Stimulated activated naive CD8-positive, alpha-beta T cell treated with anti-CD3 and anti-CD28 coated beads, Interleukin-15, amount 100 ng/mL, for 72 hours (primary cell): ENCODE measurements around the gene NUP42.
A peak's percentile ranks its signal among the peaks of the same experiment; 100 is the strongest.
"Not testable (repeated sequence)": the region's sequence is repeated elsewhere in the genome, so short reads cannot be mapped to it uniquely, and the experiment has no call there.

Experiments used
- ATAC-seq: fragments of 150-1000 bp; cut with Tn5 transposase; 2 replicates; pipeline ENCODE4 v1.10.0; 2021; ENCODE audit warnings: mild to moderate bottlenecking, moderate library complexity
- DNase-seq, 2 donors: peaks; one replicate each; pipeline ENCODE4 v3.0.0; 2021 to 2022
- H3K27ac Mint-ChIP-seq, 2 donors: one replicate each; pipeline ENCODE4 v1.8.0; 2022; ENCODE audit warnings: mild to moderate bottlenecking in 2 of 2, mixed read lengths in 2 of 2, moderate library complexity in 2 of 2
- H3K27me3 Mint-ChIP-seq: one replicate; pipeline ENCODE4 v1.8.0; 2022; ENCODE audit warnings: mixed read lengths
- H3K4me1 Mint-ChIP-seq: one replicate; pipeline ENCODE4 v1.8.0; 2022; ENCODE audit warnings: mild to moderate bottlenecking, mixed read lengths
- H3K4me3 Mint-ChIP-seq, 2 donors: one replicate each; pipeline ENCODE4 v1.8.0; 2022; ENCODE audit warnings: mild to moderate bottlenecking in 2 of 2, mixed read lengths in 2 of 2, moderate library complexity in 1 of 2
- H3K9me3 Mint-ChIP-seq, 2 donors: one replicate each; pipeline ENCODE4 v1.8.0; 2022; ENCODE audit warnings: mixed read lengths in 2 of 2

The NUP42 gene

GRCh38 chr7:23184709-23185359 lies 3.0 kb downstream of the NUP42 start:
- ATAC-seq, result no peak
- Mint-ChIP-seq H3K27ac (no peak overlapping the region), H3K4me3 (no peak overlapping the region), H3K27me3 (no peaks in the 10 kb centered on the region), H3K4me1 (peaks cover 29% of the 10 kb centered on the region), H3K9me3 (no peaks in the 10 kb centered on the region)
- no peak for DNase-seq

GRCh38 chr7:23185980-23186379 lies 4.1 kb downstream of the NUP42 start:
- no peak for DNase-seq
- H3K4me3 Mint-ChIP-seq, result no peak overlapping the region
- peak overlapping the region in 1 of 2 donors; percentile 12 for H3K27ac Mint-ChIP-seq
- ATAC-seq, result no peak
- H3K4me1 Mint-ChIP-seq, result peaks cover 18% of the 10 kb centered on the region
- H3K27me3 Mint-ChIP-seq, result no peaks in the 10 kb centered on the region
- H3K9me3 Mint-ChIP-seq, result no peaks in the 10 kb centered on the region

GRCh38 chr7:23191022-23191421 lies 9.2 kb downstream of the NUP42 start:
- Mint-ChIP-seq H3K27me3 (no peaks in the 10 kb centered on the region), H3K9me3 (no peaks in the 10 kb centered on the region), H3K4me1 (no peaks in the 10 kb centered on the region), H3K4me3 (no peak overlapping the region), H3K27ac (no peak overlapping the region)
- ATAC-seq (no peak), DNase-seq (no peak)

GRCh38 chr7:23193650-23194227 lies 11.9 kb downstream of the NUP42 start:
- H3K4me3 Mint-ChIP-seq, DNase-seq, H3K27me3 Mint-ChIP-seq, H3K4me1 Mint-ChIP-seq, H3K27ac Mint-ChIP-seq, H3K9me3 Mint-ChIP-seq, ATAC-seq: not testable (repeated sequence)

- Mint-ChIP-seq H3K4me3 (no peak overlapping the region), H3K27me3 (no peaks in the 10 kb centered on the region), H3K9me3 (no peaks in the 10 kb centered on the region), H3K27ac (no peak overlapping the region), H3K4me1 (no peaks in the 10 kb centered on the region)
- DNase-seq, result no peak
- no peak for ATAC-seq
These were observed 14.5 kb downstream of the NUP42 start for GRCh38 chr7:23196306-23196705.

- H3K9me3 Mint-ChIP-seq, H3K4me1 Mint-ChIP-seq, H3K27me3 Mint-ChIP-seq, H3K27ac Mint-ChIP-seq, H3K4me3 Mint-ChIP-seq, DNase-seq, ATAC-seq: not testable (repeated sequence)
These were observed 15.9 kb downstream of the NUP42 start for GRCh38 chr7:23197745-23198144.

GRCh38 chr7:23200331-23200730 lies 18.5 kb downstream of the NUP42 start:
- H3K4me1 Mint-ChIP-seq, result no peaks in the 10 kb centered on the region
- H3K27ac Mint-ChIP-seq, result peak overlapping the region in 1 of 2 donors; percentile 87
- H3K9me3 Mint-ChIP-seq, result no peaks in the 10 kb centered on the region
- ATAC-seq, result no peak
- H3K27me3 Mint-ChIP-seq, result peaks cover 2% of the 10 kb centered on the region
- DNase-seq, result no peak
- H3K4me3 Mint-ChIP-seq, result no peak overlapping the region

- no peak overlapping the region for H3K27ac Mint-ChIP-seq
- ATAC-seq (no peak), DNase-seq (no peak)
- no peaks in the 10 kb centered on the region for H3K9me3 Mint-ChIP-seq
- no peak overlapping the region for H3K4me3 Mint-ChIP-seq
- H3K27me3 Mint-ChIP-seq, result peaks cover 31% of the 10 kb centered on the region
- peaks cover 4% of the 10 kb centered on the region for H3K4me1 Mint-ChIP-seq
These were observed 22.4 kb downstream of the NUP42 start for GRCh38 chr7:23204241-23204640.

GRCh38 chr7:23205577-23205908 lies 23.7 kb downstream of the NUP42 start:
- peaks cover 4% of the 10 kb centered on the region for H3K4me1 Mint-ChIP-seq
- no peak overlapping the region for H3K27ac Mint-ChIP-seq
- H3K4me3 Mint-ChIP-seq, result peak overlapping the region; percentile 19 to 68
- no peaks in the 10 kb centered on the region for H3K9me3 Mint-ChIP-seq
- no peak for ATAC-seq
- H3K27me3 Mint-ChIP-seq, result peaks cover 31% of the 10 kb centered on the region
- no peak for DNase-seq

GRCh38 chr7:23205909-23206767 lies 24.3 kb downstream of the NUP42 start:
- no peaks in the 10 kb centered on the region for H3K9me3 Mint-ChIP-seq
- peak overlapping the region; percentile 19 to 68 for H3K4me3 Mint-ChIP-seq
- H3K4me1 Mint-ChIP-seq, result peaks cover 4% of the 10 kb centered on the region
- peaks cover 37% of the 10 kb centered on the region for H3K27me3 Mint-ChIP-seq
- ATAC-seq (no peak), DNase-seq (peak in 1 of 2 donors; percentile 42)
- peak overlapping the region in 1 of 2 donors; percentile 51 for H3K27ac Mint-ChIP-seq

GRCh38 chr7:23207021-23207420 lies 25.2 kb downstream of the NUP42 start:
- ATAC-seq, result no peak
- peaks cover 4% of the 10 kb centered on the region for H3K4me1 Mint-ChIP-seq
- DNase-seq, result no peak
- peak overlapping the region in 1 of 2 donors; percentile 68 for H3K4me3 Mint-ChIP-seq
- no peak overlapping the region for H3K27ac Mint-ChIP-seq
- peaks cover 40% of the 10 kb centered on the region for H3K27me3 Mint-ChIP-seq
- H3K9me3 Mint-ChIP-seq, result no peaks in the 10 kb centered on the region

- H3K4me3 Mint-ChIP-seq, result no peak overlapping the region
- ATAC-seq, result no peak
- H3K9me3 Mint-ChIP-seq, result no peaks in the 10 kb centered on the region
- H3K27me3 Mint-ChIP-seq, result peaks cover 40% of the 10 kb centered on the region
- no peak for DNase-seq
- H3K27ac Mint-ChIP-seq, result no peak overlapping the region
- H3K4me1 Mint-ChIP-seq, result peaks cover 4% of the 10 kb centered on the region
These were observed 26.0 kb downstream of the NUP42 start for GRCh38 chr7:23207884-23208283.

GRCh38 chr7:23208316-23208715 lies 26.5 kb downstream of the NUP42 start:
- DNase-seq, result no peak
- peaks cover 40% of the 10 kb centered on the region for H3K27me3 Mint-ChIP-seq
- H3K9me3 Mint-ChIP-seq, result no peaks in the 10 kb centered on the region
- peaks cover 4% of the 10 kb centered on the region for H3K4me1 Mint-ChIP-seq
- H3K4me3 Mint-ChIP-seq, result no peak overlapping the region
- no peak overlapping the region for H3K27ac Mint-ChIP-seq
- ATAC-seq, result no peak

- DNase-seq (no peak), ATAC-seq (no peak)
- Mint-ChIP-seq H3K27me3 (peaks cover 50% of the 10 kb centered on the region), H3K9me3 (no peaks in the 10 kb centered on the region), H3K4me1 (peaks cover 4% of the 10 kb centered on the region), H3K4me3 (no peak overlapping the region), H3K27ac (no peak overlapping the region)
These were observed 28.7 kb downstream of the NUP42 start for GRCh38 chr7:23210506-23210905.

- H3K4me3 Mint-ChIP-seq, result no peak overlapping the region
- peaks cover 4% of the 10 kb centered on the region for H3K4me1 Mint-ChIP-seq
- no peaks in the 10 kb centered on the region for H3K9me3 Mint-ChIP-seq
- ATAC-seq, result no peak
- peaks cover 43% of the 10 kb centered on the region for H3K27me3 Mint-ChIP-seq
- no peak overlapping the region for H3K27ac Mint-ChIP-seq
- DNase-seq, result no peak
These were observed 29.7 kb downstream of the NUP42 start for GRCh38 chr7:23211589-23211988.

GRCh38 chr7:23212395-23212794 lies 30.5 kb downstream of the NUP42 start:
- Mint-ChIP-seq H3K9me3 (no peaks in the 10 kb centered on the region), H3K4me3 (no peak overlapping the region), H3K27ac (no peak overlapping the region), H3K4me1 (peaks cover 4% of the 10 kb centered on the region), H3K27me3 (peaks cover 35% of the 10 kb centered on the region)
- DNase-seq (no peak), ATAC-seq (no peak)
